B cell (primary cell): ENCODE measurements around the gene NEK3. TPM values are rescaled to one million over a fixed set of nuclear protein-coding genes. Genes with fewer than 3 reads are reported as not detected.
A peak's percentile ranks its signal among the peaks of the same experiment; 100 is the strongest.

Source experiments
- ATAC-seq: fragments of 200-7000 bp; cut with Tn5 transposase; one replicate; pipeline ENCODE4 v1.10.0; 2021; ENCODE audit warnings: low read depth, mild to moderate bottlenecking, moderate number of reproducible peaks, moderate library complexity
- CTCF ChIA-PET: fragments of 350-600 bp; sonication (Branson Sonifier 250); formaldehyde crosslinking; loops from one replicate; lab custom pipeline; 2021; ENCODE audit warnings: antibody characterized with exemption, inconsistent platforms; lab: Charles Lee
- POLR2A ChIA-PET: fragments of 350-600 bp; sonication (Branson Sonifier 250); formaldehyde crosslinking; loops from one replicate; lab custom pipeline; 2021; ENCODE audit warnings: antibody characterized with exemption; lab: Charles Lee
- DNase-seq: peaks from one replicate; pipeline ENCODE4 v3.0.0; 2013
- H2AFZ ChIP-seq: 2 replicates; pipeline ENCODE4 v1.6.1; 2012; ENCODE audit warnings: mild to moderate bottlenecking, low read depth, low read length; ENCODE audit not compliant: insufficient read depth, poor library complexity, severe bottlenecking
- H3K27ac ChIP-seq, 2 donors: 1 replicate in 1 of 2; 2 replicates in 1 of 2; pipeline ENCODE4 v1.5.1; 2012 to 2013; ENCODE audit warnings: low read length in 2 of 2, mild to moderate bottlenecking in 2 of 2, moderate library complexity in 1 of 2
- H3K27me3 ChIP-seq, 4 experiments: fragments of 200-600 bp in 1 of 4; sonication (generic) in 1 of 4; replicated peaks in 1 of 4; 1 replicate in 2 of 4; 2 replicates in 2 of 4; pipeline versions ENCODE4 v1.6.1 to v1.7.0; 2013 to 2016; ENCODE audit warnings: low read length in 3 of 4, mild to moderate bottlenecking in 2 of 4, mixed read lengths in 1 of 4, moderate library complexity in 1 of 4; ENCODE audit not compliant: insufficient read depth in 4 of 4, control insufficient read depth in 3 of 4; ENCODE audit errors: control extremely low read depth in 1 of 4
- H3K36me3 ChIP-seq, 2 experiments: replicated peaks in 1 of 2; 1 replicate in 1 of 2; 2 replicates in 1 of 2; pipeline versions ENCODE4 v1.6.1 to v1.7.1; 2013; ENCODE audit warnings: low read length in 1 of 2; ENCODE audit not compliant: insufficient read depth in 2 of 2, control insufficient read depth in 1 of 2; ENCODE audit errors: control extremely low read depth in 1 of 2, extremely low read depth in 1 of 2
- H3K4me1 ChIP-seq, 2 donors: fragments of 200-600 bp in 1 of 2; sonication (generic) in 1 of 2; 1 replicate in 1 of 2; 2 replicates in 1 of 2; pipeline versions ENCODE4 v1.5.1 to v1.6.1; 2013 to 2017; ENCODE audit warnings: low read length in 2 of 2; ENCODE audit not compliant: control insufficient read depth in 2 of 2, insufficient read depth in 2 of 2
- H3K4me2 ChIP-seq: replicated peaks from 2 replicates; pipeline ENCODE3; 2012; ENCODE audit warnings: mild to moderate bottlenecking, low read depth, low read length; ENCODE audit not compliant: poor library complexity, severe bottlenecking
- H3K4me3 ChIP-seq, 5 experiments: fragments of 200-600 bp in 1 of 5; sonication (generic) in 1 of 5; 1 replicate in 3 of 5; 2 replicates in 2 of 5; pipeline versions ENCODE4 v1.5.1 to v1.7.0; 2011 to 2016; ENCODE audit warnings: low read length in 4 of 5, mild to moderate bottlenecking in 4 of 5, low read depth in 2 of 5, control low read depth in 1 of 5, moderate library complexity in 1 of 5; ENCODE audit not compliant: insufficient read depth in 1 of 5; ENCODE audit errors: control extremely low read depth in 1 of 5, extremely low read depth in 1 of 5
- H3K79me2 ChIP-seq: fragments of 200-600 bp; sonication (generic); one replicate; pipeline ENCODE4 v1.6.0; 2016; ENCODE audit warnings: low read length; ENCODE audit not compliant: control insufficient read depth, insufficient read depth
- H3K9ac ChIP-seq: fragments of 200-600 bp; sonication (generic); 2 replicates; pipeline ENCODE4 v1.6.1; 2017; ENCODE audit warnings: mild to moderate bottlenecking, low read length, moderate library complexity
- H3K9me3 ChIP-seq, 3 donors: one replicate each; pipeline versions ENCODE4 v1.6.1 to v1.7.1; 2013; ENCODE audit warnings: low read length in 2 of 3; ENCODE audit not compliant: control insufficient read depth in 2 of 3, insufficient read depth in 1 of 3; ENCODE audit errors: control extremely low read depth in 1 of 3
- H4K20me1 ChIP-seq: 2 replicates; pipeline ENCODE4 v1.6.0; 2012; ENCODE audit warnings: mild to moderate bottlenecking, low read length; ENCODE audit not compliant: insufficient read depth, control insufficient read depth, poor library complexity, severe bottlenecking
- H3K27ac Mint-ChIP-seq: one replicate; pipeline ENCODE4 v1.8.0; 2021; ENCODE audit warnings: mixed read lengths
- H3K27me3 Mint-ChIP-seq: one replicate; pipeline ENCODE4 v1.8.0; 2021; ENCODE audit warnings: mixed read lengths
- H3K4me1 Mint-ChIP-seq: one replicate; pipeline ENCODE4 v1.8.0; 2021; ENCODE audit warnings: mixed read lengths
- H3K4me3 Mint-ChIP-seq: one replicate; pipeline ENCODE4 v1.8.0; 2021; ENCODE audit warnings: mixed read lengths
- H3K9me3 Mint-ChIP-seq: one replicate; pipeline ENCODE4 v1.8.0; 2022; ENCODE audit warnings: mixed read lengths; ENCODE audit not compliant: insufficient read depth
- CTCF ChIP-seq: fragments of 200-600 bp; IDR thresholded peaks from one replicate; pipeline ENCODE4 v1.8.0; 2022; ENCODE audit warnings: antibody characterized with exemption, mild to moderate bottlenecking
- EZH2 ChIP-seq: IDR thresholded peaks from 2 replicates; pipeline ENCODE4 v1.6.1; 2012; ENCODE audit warnings: borderline replicate concordance, low read depth, mild to moderate bottlenecking, moderate library complexity, low read length; ENCODE audit not compliant: insufficient read depth, poor library complexity, severe bottlenecking
- WGBS: methylation state at CpG from one replicate; pipeline ENCODE4 v1.1.5; 2013; ENCODE audit warnings: missing lambda C conversion rate; ENCODE audit not compliant: insufficient coverage; 5-methylcytosine and 5-hydroxymethylcytosine counted together
- intact Hi-C: fragments of 100-400 bp; cut with micrococcal nuclease; formaldehyde crosslinking; loops from one replicate; pipeline ENCODE4 v1.10.0; 2022
- polyA plus RNA-seq: library from polyadenylated mRNA; depleted of rRNA; stranded (reverse); fragments of >200 nt; gene quantifications from 2 replicates; pipeline ENCODE4 v1.2.3, GENCODE V29; 2012
- total RNA-seq, 2 donors: library from RNA; stranded (reverse); fragments of 120-200 nt in 1 of 2; gene quantifications; 1 replicate in 1 of 2; 2 replicates in 1 of 2; pipeline versions ENCODE4 v1.2.3 to v1.2.4, GENCODE V29; 2013 to 2022

Gene NEK3
- total and polyA plus RNA-seq, 2 donors (not counting 1 experiment from before 2014, with no cell fraction given), result 6.0 to 12.6 TPM

GRCh38 chr13:52158629-52159158, 703 bp downstream of the NEK3 start:
- peak overlapping the region; percentile 91 for H3K4me3 Mint-ChIP-seq
- no peaks in the 10 kb centered on the region for H3K27me3 ChIP-seq
- H3K9ac ChIP-seq, result peak overlapping the region; percentile 75
- no peaks in the 10 kb centered on the region for H3K27me3 Mint-ChIP-seq
- WGBS, result 0% methylated on average over 9 of the region's 17 CpGs
- H3K36me3 ChIP-seq, result no peaks in the 10 kb centered on the region
- CTCF ChIA-PET, result interaction anchor here (0.7 kb wide), 1 partner anchor 272 kb away, joined by 3 read pairs; no protein-coding TSS in a partner anchor
- DNase-seq, result no peak
- H3K4me1 ChIP-seq, result peaks cover 13% of the 10 kb centered on the region in 2 donors
- TF ChIP-seq CTCF (no peak), EZH2 (no peak)
- POLR2A ChIA-PET, result no interaction called here
- H3K9me3 ChIP-seq, result no peaks in the 10 kb centered on the region
- peaks cover 20% of the 10 kb centered on the region for H3K4me1 Mint-ChIP-seq
- intact Hi-C loops, result loop anchor here (1.0 kb wide), 2 partner anchors 37 to 146 kb away; partner anchors contain the start of gene ALG11
- peak overlapping the region; percentile 83 for H2AFZ ChIP-seq
- peak overlapping the region; percentile 52 to 74 (median 72) for H3K4me3 ChIP-seq
- peak overlapping the region; percentile 76 for H3K27ac Mint-ChIP-seq
- no peaks in the 10 kb centered on the region for H4K20me1 ChIP-seq
- H3K79me2 ChIP-seq, result no peaks in the 10 kb centered on the region
- peak overlapping the region; percentile 78 for H3K4me2 ChIP-seq
- H3K27ac ChIP-seq, result peak overlapping the region; percentile 13 to 50
- ATAC-seq, result no peak
- H3K9me3 Mint-ChIP-seq, result no peaks in the 10 kb centered on the region

GRCh38 chr13:52156724-52157261, 2.6 kb downstream of the NEK3 start:
- ATAC-seq (no peak), DNase-seq (no peak)
- no peak overlapping the region for H3K27ac ChIP-seq
- no peak overlapping the region for H3K4me3 Mint-ChIP-seq
- H4K20me1 ChIP-seq, result no peaks in the 10 kb centered on the region
- H3K4me2 ChIP-seq, result no peak overlapping the region
- intact Hi-C loops, result no loop called here
- peaks cover 13% of the 10 kb centered on the region in 2 donors for H3K4me1 ChIP-seq
- H3K27me3 Mint-ChIP-seq, result no peaks in the 10 kb centered on the region
- peaks cover 20% of the 10 kb centered on the region for H3K4me1 Mint-ChIP-seq
- H3K4me3 ChIP-seq, result no peak overlapping the region
- no peak for TF ChIP-seq EZH2
- TF ChIP-seq CTCF, result no peak
- no peak overlapping the region for H3K27ac Mint-ChIP-seq
- ChIA-PET POLR2A (no interaction called here), CTCF (interaction anchor here (1.3 kb wide), 1 partner anchor 29 kb away, joined by 4 read pairs; no protein-coding TSS in a partner anchor)
- H2AFZ ChIP-seq, result no peak overlapping the region
- H3K9me3 ChIP-seq, result no peaks in the 10 kb centered on the region
- H3K9ac ChIP-seq, result no peak overlapping the region
- H3K36me3 ChIP-seq, result no peaks in the 10 kb centered on the region
- no CpG with 5 or more reads among the region's 1 CpG for WGBS
- H3K79me2 ChIP-seq, result no peaks in the 10 kb centered on the region
- no peaks in the 10 kb centered on the region for H3K27me3 ChIP-seq
- H3K9me3 Mint-ChIP-seq, result no peaks in the 10 kb centered on the region
